GDM1 (cell line): ENCODE results near the gene TOP3B.
"Not testable (repeated sequence)": the region's sequence is repeated elsewhere in the genome, so short reads cannot be mapped to it uniquely, and the experiment has no call there.

Experiments used
- DNase-seq: peaks from one replicate; lab custom pipeline; 2025; lab: John Stamatoyannopoulos, UW

TOP3B gene

GRCh38 chr22:21922370-21923162, 60.0 kb downstream of the TOP3B start:
- no peak for DNase-seq

GRCh38 chr22:21921729-21922128, 60.9 kb downstream of the TOP3B start:
- no peak for DNase-seq

- DNase-seq: no peak
Measured at GRCh38 chr22:21921184-21921721, 61.3 kb downstream of the TOP3B start.

- no peak for DNase-seq
Measured at GRCh38 chr22:21920341-21921183, 62.0 kb downstream of the TOP3B start.

GRCh38 chr22:21919526-21920307, 62.9 kb downstream of the TOP3B start:
- DNase-seq: no peak

- no peak for DNase-seq
Measured at GRCh38 chr22:21918466-21919185, 64.0 kb downstream of the TOP3B start.

- no peak for DNase-seq
Measured at GRCh38 chr22:21917959-21918261, 64.7 kb downstream of the TOP3B start.

- peak; percentile 12 for DNase-seq
Measured at GRCh38 chr22:21917181-21917958, 65.2 kb downstream of the TOP3B start.

GRCh38 chr22:21916309-21916918, 66.2 kb downstream of the TOP3B start:
- DNase-seq: no peak

- DNase-seq: no peak
Measured at GRCh38 chr22:21915624-21916308, 66.8 kb downstream of the TOP3B start.

- DNase-seq: not testable (repeated sequence)
Measured at GRCh38 chr22:21914033-21914642, 68.4 kb downstream of the TOP3B start.

- DNase-seq: not testable (repeated sequence)
Measured at GRCh38 chr22:21910367-21910766, 72.2 kb downstream of the TOP3B start.

- no peak for DNase-seq
Measured at GRCh38 chr22:21909871-21910270, 72.7 kb downstream of the TOP3B start.

GRCh38 chr22:21907638-21908522, 74.7 kb downstream of the TOP3B start:
- no peak for DNase-seq
